ENCODE measurements around the gene RNF224.

- TF ChIP-seq CTCF (IDR thresholded peaks at IDR 0.05) (no peak), POLR2A (IDR thresholded peaks at IDR 0.05) (no peak)
Observed at GRCh38 chr9:137222190-137223077, 4.9 kb upstream of the RNF224 start, which contains the start of gene RNF208.
